Measurements from ENCODE around the gene HRK.

The HRK gene

GRCh38 chr12:116867523-116867922, 13.7 kb downstream of the HRK start:
- no peak for DNase-seq (ENCODE audit: low read depth in 2 of 2)

DNA sequence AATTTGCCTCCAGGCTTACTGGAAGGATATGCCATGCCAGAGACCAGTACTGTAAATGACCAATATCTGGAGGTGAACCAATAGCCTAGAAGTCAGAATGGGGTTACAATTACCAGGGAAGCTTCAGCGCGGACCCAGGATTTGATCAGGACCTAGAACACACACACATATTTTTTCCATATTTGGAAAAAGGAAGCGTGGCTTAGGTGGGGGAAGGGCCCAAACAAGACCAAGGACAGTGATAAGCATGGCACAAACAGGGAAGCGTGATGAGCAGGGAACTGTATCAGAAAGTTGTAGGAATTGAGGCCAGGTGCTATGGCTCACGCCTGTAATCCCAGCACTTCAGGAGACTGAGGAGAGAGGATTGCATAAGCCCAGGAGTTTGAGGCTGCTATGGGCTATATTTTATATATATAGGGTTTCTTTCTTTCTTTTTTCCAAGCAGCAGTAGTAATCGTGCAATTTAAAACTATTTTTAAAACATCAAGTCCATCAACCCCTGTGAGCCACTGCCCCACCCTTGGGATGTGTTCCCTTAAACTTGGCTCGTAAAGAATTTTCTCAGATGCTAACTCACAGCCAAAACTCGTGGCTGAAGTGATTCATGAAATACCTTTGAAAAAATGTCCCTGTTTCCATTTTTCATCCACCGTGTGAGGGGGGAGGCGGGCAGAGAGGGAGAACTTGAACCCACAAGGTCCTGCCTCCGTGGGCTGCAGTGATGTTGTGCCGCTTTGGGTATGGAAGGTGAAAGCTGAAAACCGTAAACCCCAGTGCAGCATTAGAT, 16.7 kb downstream of the HRK start:
- DNase-seq (ENCODE audit: low read depth in 2 of 2): no peak

- DNase-seq (ENCODE audit: low read depth in 2 of 2): no peak
Measured at GRCh38 chr12:116863275-116863767, 17.9 kb downstream of the HRK start.

DNA sequence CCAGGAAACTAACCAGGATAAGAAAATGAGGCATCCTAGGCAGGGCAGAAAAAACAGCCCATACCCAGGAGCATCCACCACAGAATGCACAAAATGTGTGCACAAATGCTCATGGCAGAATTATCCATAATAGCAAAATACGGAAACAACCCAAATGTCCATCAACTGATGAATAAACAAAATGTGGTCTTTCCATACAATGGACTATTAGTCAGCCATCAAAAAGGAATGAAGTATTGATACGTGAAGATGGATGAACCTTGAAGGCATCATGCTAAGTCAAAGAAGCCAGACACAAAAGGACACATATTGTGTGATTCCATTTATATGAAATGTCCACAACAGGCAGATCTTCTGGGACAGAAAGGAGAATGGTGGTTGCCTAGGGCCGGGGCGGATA, 19.1 kb downstream of the HRK start:
- no peak for DNase-seq (ENCODE audit: low read depth in 2 of 2)

DNA sequence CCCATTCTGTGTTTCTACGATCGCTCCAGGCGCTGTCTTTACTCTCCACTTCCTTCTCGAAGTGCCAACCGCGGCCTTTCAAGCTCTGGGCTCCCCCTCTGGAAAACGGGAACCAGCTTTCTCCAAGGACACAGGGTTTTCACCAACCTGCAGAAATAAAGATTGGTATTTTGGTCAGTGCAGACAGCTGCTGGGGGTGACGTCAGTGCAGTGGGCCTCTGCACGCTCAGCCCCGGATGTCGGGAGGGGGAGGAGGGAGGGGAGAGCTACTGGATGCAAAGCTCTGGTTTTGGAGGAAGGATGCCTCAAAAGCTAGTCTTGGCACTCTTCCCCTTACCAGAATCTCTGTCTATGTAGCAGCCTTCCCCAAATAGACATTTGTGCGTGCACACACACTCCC, 19.9 kb downstream of the HRK start:
- DNase-seq (ENCODE audit: low read depth in 2 of 2): no peak

DNA sequence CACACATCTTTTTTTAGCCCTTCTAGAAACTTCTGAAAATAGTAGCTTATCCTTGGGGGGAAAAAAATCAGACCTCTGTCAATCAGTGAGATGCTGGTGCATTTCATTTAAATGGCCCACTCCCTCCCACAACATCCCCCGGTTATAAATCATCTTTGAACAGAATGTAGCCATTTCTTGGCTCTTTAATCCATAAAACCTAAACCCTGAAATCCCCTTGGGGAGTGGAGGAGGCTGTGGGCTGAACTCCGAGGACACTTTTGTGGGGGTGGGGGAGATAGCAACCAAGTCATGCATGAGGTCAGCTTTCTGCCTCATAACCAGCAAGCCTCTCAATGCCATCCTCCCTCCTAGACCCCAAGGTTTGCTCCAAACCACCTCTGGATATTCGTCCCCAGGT, 21.0 kb downstream of the HRK start:
- no peak for DNase-seq (ENCODE audit: low read depth in 2 of 2)

DNA sequence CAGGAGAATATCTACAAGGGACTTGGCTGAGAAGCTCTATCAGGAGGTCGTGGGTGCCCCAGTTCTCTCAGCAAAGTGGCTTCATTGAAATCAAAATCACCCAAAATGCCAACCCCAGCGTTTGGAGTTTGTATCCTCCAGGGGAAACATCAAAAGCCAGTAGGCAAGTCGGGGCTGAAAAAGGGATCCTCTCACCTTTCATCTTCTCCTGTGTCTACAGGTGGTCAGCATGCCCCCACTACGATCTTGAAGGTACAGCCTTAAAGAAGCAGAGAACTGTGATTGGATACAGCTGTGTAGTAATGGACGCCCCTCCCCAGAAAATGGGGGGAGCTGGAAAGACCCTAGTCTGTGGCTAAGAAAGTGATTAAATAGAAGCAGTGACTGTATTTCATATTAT, 22.2 kb downstream of the HRK start:
- no peak for DNase-seq (ENCODE audit: low read depth in 2 of 2)

DNA sequence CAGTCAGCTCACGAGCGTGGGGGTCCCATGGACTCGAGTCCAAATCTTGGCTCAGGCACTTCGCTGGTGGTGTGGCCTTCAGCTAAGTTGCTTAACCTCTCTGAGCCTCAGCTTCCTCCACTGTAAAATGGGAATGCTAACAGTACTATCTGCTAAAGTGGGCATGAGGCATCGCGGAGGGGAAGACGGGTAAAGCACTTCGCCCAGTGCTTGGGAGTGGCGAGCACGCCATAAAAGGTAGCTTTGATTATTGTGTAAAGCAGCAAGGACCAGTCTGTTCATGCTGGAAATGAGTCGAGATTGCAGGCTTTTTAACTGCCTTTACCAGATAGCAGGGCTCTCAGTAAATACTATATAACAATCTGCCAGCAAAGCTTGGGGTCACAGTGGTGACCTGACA, 24.5 kb downstream of the HRK start:
- no peak for DNase-seq (ENCODE audit: low read depth in 2 of 2)

DNA sequence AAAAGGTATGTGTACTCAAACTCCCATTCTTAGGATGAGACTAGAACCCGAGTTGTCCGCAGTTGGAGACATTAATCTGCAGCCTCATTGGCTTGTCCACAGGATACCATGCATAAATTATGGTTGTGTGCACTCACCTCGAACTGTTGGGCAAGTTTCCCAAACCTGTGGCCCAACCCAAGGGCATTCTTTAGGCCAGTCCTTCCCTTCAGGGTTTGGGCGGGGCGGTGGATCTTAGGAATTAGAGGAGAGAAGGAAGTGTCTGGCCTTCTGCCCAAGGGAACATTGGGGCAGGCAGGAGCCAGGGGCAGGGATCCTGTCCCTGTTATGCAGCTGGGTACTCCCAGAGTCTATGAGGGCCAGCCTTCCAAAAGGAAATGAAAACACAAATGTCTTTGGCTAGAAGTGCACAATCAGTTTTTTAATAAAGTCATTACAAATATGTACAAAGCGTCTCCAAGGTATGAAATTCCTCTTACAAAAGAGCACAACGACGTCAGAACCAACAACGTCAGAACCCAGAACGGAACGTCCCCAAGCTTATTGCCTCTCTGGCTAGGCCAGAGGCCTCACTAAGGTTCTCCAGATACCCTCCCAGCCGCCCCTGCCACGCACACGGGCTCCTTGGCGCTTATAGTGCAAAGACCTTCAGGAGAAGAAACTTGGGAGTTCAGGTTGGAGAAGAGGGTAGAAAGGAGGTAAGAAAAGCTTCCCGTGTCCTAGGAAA, 25.3 kb downstream of the HRK start:
- no peak for DNase-seq (ENCODE audit: low read depth in 2 of 2)

DNA sequence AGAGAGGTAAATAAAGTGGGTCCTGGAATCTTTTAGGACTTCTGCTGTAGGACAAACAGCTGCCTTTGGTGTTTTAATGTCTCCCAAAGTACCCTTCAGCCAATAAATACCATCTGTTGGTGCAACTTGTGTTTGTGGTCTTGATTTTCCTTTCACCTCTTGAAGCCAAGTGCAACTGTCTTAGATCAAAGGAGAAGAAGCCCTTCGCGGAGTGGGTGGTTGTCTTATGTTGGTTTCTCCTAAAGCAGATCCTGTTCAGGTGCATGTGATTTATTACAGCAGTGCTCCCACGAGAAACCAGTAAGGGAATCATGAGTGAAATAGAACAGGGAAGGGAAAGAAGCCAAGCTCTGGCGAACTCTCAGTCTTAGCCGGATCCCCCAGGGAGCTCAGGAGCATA, 27.7 kb downstream of the HRK start:
- DNase-seq (ENCODE audit: low read depth in 2 of 2): no peak

DNA sequence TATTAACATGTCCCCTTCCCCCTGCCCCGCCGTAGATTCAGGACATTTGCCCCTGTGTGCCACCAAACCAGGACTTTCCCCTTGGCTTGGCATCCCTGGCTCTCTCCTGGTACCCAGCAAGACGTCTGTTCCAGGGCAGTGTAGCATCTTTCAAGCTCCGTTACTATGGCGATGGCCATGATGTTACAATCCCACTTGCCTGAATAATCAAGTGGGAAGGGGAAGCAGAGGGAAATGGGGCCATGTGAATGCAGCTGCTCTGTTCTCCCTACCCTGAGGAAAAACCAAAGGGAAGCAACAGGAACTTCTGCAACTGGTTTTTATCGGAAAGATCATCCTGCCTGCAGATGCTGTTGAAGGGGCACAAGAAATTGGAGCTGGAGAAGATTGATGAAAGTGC, 28.9 kb downstream of the HRK start:
- DNase-seq (ENCODE audit: low read depth in 2 of 2): no peak

GRCh38 chr12:116849216-116849615, 32.0 kb downstream of the HRK start:
- DNase-seq (ENCODE audit: low read depth in 2 of 2): no peak

DNA sequence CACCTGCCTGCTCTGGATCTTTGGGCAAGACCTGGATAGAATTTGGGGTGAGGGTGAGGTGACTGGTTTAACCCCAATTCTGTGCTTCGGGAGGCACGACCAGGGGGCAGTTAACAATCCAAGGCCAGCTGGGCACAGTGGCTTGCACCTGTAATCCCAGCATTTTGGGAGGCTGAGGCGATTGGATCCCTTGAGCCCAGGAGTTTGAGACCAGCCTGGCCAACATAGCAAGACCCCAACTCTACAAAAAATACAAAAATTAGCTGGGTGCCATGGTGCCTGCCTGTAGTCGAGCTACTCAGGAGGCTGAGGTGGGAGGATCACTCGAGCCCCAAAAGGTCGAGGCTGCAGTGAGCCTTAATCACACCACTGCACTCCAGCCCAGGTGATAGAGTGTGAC, 38.2 kb downstream of the HRK start:
- no peak for DNase-seq (ENCODE audit: low read depth in 2 of 2)

GRCh38 chr12:116839287-116839830, 41.9 kb downstream of the HRK start:
- no peak for DNase-seq (ENCODE audit: low read depth in 2 of 2)

GRCh38 chr12:116838365-116838764, 42.9 kb downstream of the HRK start:
- no peak for DNase-seq (ENCODE audit: low read depth in 2 of 2)

DNA sequence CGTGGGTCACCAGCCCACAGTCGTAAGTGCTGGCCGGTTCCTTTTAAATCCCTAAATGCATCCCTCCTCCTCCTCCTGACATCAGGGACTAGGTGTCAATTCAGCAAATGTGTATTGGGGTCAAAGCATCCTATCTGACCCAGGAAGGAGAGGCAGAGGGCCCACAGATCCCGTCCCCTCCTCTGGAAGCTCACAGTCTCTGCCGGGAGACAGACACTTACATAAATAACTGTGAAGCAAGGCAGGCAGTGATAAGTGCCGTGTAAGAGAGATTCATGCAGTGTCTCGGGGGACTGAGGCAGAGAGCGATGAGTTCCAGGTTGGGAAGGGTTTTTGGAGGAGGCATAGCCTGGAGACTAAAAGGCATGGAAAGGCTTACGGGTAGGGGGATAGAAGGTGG, 44.1 kb downstream of the HRK start:
- no peak for DNase-seq (ENCODE audit: low read depth in 2 of 2)

DNA sequence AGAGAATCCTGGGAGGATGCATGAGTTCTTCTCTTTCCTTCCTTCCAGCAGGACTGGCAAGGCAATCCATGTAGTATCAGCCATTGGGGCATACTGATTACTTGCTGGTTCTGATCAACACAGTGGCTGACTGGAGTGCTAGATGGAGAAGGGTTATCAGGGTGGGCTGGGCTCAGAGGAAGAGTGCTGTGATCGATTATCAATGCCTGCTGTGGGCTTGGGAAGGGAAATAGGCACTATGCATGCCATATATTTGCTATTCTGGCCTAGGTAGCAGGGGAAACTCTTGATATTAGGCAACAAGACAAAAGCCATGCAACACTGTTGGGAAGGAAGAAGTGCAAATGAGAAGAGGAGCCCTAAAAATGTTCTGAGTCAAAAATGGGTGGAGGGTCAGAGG, 45.8 kb downstream of the HRK start:
- DNase-seq (ENCODE audit: low read depth in 2 of 2): no peak

GRCh38 chr12:116833474-116833873, 47.8 kb downstream of the HRK start:
- no peak for DNase-seq (ENCODE audit: low read depth in 2 of 2)

- no peak for DNase-seq (ENCODE audit: low read depth in 2 of 2)
Measured at GRCh38 chr12:116832353-116832752, 48.9 kb downstream of the HRK start.

- DNase-seq (ENCODE audit: low read depth in 2 of 2): no peak
Measured at GRCh38 chr12:116827432-116827831, 53.8 kb downstream of the HRK start.

DNA sequence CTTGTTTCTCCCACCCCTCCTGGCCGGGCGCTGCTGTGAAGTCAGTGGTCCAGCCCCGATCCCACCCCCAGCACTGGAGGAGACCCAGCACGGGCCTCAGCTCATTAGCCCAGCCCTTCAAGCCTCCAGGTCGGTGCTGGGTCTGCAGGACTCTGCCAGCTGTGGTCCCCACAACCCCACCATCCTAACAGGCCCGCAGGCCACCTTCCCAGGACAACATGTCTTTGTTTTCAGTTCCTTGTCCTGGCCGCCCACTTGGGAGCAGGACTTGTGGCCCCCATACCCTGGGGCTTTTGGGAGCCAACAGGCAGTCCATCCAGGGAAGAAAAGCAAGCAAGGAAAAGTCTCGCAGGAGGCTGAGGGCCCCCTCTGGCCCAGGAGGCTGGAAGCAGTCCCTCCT, 60.0 kb downstream of the HRK start:
- DNase-seq (ENCODE audit: low read depth in 2 of 2): no peak

GRCh38 chr12:116820064-116820656, 61.1 kb downstream of the HRK start:
- no peak for DNase-seq (ENCODE audit: low read depth in 2 of 2)

Measured in activated CD4-positive, alpha-beta T cell treated with anti-CD3 and anti-CD28 coated beads for 24 hours (primary cell).